Measurements from ENCODE around the gene FCHO2.

The FCHO2 gene

GRCh38 chr5:72949481-72949880 lies 6.4 kb upstream of the FCHO2 start:
- H3K9ac ChIP-seq (ENCODE audit: low read length): no peak overlapping the region
- no peaks in the 10 kb centered on the region for H3K79me2 ChIP-seq (ENCODE audit: insufficient read depth, low read length)
- no peaks in the 10 kb centered on the region for H3K27me3 ChIP-seq (ENCODE audit: insufficient read depth, low read length)
- H3K9me2 ChIP-seq (ENCODE audit: low read depth, low read length): no peaks in the 10 kb centered on the region
- H3K36me3 ChIP-seq (ENCODE audit: insufficient read depth, low read length): no peaks in the 10 kb centered on the region
- H3K4me2 ChIP-seq (ENCODE audit: low read length): no peak overlapping the region
- TF ChIP-seq, protein P1, sequence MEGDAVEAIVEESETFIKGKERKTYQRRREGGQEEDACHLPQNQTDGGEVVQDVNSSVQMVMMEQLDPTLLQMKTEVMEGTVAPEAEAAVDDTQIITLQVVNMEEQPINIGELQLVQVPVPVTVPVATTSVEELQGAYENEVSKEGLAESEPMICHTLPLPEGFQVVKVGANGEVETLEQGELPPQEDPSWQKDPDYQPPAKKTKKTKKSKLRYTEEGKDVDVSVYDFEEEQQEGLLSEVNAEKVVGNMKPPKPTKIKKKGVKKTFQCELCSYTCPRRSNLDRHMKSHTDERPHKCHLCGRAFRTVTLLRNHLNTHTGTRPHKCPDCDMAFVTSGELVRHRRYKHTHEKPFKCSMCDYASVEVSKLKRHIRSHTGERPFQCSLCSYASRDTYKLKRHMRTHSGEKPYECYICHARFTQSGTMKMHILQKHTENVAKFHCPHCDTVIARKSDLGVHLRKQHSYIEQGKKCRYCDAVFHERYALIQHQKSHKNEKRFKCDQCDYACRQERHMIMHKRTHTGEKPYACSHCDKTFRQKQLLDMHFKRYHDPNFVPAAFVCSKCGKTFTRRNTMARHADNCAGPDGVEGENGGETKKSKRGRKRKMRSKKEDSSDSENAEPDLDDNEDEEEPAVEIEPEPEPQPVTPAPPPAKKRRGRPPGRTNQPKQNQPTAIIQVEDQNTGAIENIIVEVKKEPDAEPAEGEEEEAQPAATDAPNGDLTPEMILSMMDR (IDR thresholded peaks at IDR 0.05; ENCODE audit: low read length): no peak
- no peak for TF ChIP-seq EZH2 (IDR thresholded peaks at IDR 0.05; ENCODE audit: borderline replicate concordance, low read length)
- H3K27ac ChIP-seq (ENCODE audit: low read depth, low read length, poor library complexity, severe bottlenecking): no peak overlapping the region
- no peaks in the 10 kb centered on the region for H3K9me3 ChIP-seq (ENCODE audit: low read length)
- H4K20me1 ChIP-seq (ENCODE audit: insufficient read depth, low read length): no peaks in the 10 kb centered on the region
- no peaks in the 10 kb centered on the region for H3F3A ChIP-seq (ENCODE audit: insufficient read depth, low read length)
- H2AFZ ChIP-seq (ENCODE audit: low read length): no peak overlapping the region
- H3K4me3 ChIP-seq (ENCODE audit: low read depth, low read length, poor library complexity, severe bottlenecking): no peak overlapping the region
- H3K4me1 ChIP-seq (ENCODE audit: insufficient read depth, low read length, severe bottlenecking): peaks cover 6% of the 10 kb centered on the region

DNA sequence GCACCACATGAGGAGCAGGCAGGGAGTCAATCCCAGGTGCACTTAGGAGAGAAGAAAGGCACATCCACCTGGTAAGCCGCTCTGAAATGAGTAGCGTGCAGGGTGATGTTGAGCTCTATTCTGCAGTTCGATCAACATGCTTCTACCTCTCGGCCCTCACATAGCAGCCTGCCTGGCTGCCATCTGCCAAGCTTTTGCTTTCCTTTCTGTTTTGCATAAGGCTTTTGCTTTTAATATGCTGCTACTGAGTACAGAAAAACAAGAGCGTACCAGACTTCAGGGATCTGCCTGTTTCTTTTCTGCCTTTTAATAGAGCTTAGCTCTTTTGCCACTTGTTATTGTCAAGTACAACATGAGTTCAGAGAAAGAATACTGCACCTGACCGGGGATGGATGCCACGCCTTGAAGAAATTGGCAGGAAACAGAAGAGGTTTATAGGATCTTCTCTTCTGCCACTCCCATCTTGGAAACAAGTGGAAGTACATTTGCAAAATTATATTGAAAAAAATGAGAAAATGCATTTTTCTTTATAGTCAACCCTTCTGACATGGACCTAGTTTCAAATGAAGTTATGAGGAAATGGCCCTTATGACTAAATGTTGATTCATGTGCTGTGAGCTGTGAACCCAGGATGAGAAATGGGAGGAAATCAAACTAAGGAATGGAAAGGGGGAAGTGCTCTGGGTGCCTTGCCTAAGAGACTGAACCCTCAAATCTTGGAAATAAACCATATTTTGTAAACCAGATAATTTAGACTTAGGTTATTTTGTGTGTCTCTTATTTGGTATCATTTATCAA lies 4.0 kb upstream of the FCHO2 start:
- Histone ChIP-seq H3K9me3 (ENCODE audit: low read length) (no peaks in the 10 kb centered on the region), H3K27me3 (ENCODE audit: insufficient read depth, low read length) (no peaks in the 10 kb centered on the region), H4K20me1 (ENCODE audit: insufficient read depth, low read length) (no peaks in the 10 kb centered on the region), H3K4me2 (ENCODE audit: low read length) (no peak overlapping the region), H3K4me1 (ENCODE audit: insufficient read depth, low read length, severe bottlenecking) (peaks cover 18% of the 10 kb centered on the region), H3K36me3 (ENCODE audit: insufficient read depth, low read length) (no peaks in the 10 kb centered on the region), H3K27ac (ENCODE audit: low read depth, low read length, poor library complexity, severe bottlenecking) (no peak overlapping the region), H3K9ac (ENCODE audit: low read length) (no peak overlapping the region), H3F3A (ENCODE audit: insufficient read depth, low read length) (no peaks in the 10 kb centered on the region), H3K4me3 (ENCODE audit: low read depth, low read length, poor library complexity, severe bottlenecking) (no peak overlapping the region), H3K9me2 (ENCODE audit: low read depth, low read length) (no peaks in the 10 kb centered on the region), H2AFZ (ENCODE audit: low read length) (no peak overlapping the region), H3K79me2 (ENCODE audit: insufficient read depth, low read length) (peaks cover 1% of the 10 kb centered on the region; the same call in 1 of the 2 replicates)
- no peak for TF ChIP-seq EZH2 (IDR thresholded peaks at IDR 0.05; ENCODE audit: borderline replicate concordance, low read length)
- TF ChIP-seq, protein P1 (IDR thresholded peaks at IDR 0.05; ENCODE audit: low read length): no peak

GRCh38 chr5:72954389-72954788 lies 1.5 kb upstream of the FCHO2 start:
- H3K79me2 ChIP-seq (ENCODE audit: insufficient read depth, low read length): peaks cover 3% of the 10 kb centered on the region; the same call in 1 of the 2 replicates
- no peaks in the 10 kb centered on the region for H3K9me2 ChIP-seq (ENCODE audit: low read depth, low read length)
- H3K27ac ChIP-seq (ENCODE audit: low read depth, low read length, poor library complexity, severe bottlenecking): no peak overlapping the region
- no peaks in the 10 kb centered on the region for H3F3A ChIP-seq (ENCODE audit: insufficient read depth, low read length)
- peaks cover 6% of the 10 kb centered on the region; the same call in 1 of the 2 replicates for H3K9me3 ChIP-seq (ENCODE audit: low read length)
- H2AFZ ChIP-seq (ENCODE audit: low read length): no peak overlapping the region
- TF ChIP-seq EZH2 (IDR thresholded peaks at IDR 0.05; ENCODE audit: borderline replicate concordance, low read length): no peak
- TF ChIP-seq, protein P1 (IDR thresholded peaks at IDR 0.05; ENCODE audit: low read length): no peak
- H3K4me2 ChIP-seq (ENCODE audit: low read length): no peak overlapping the region
- no peak overlapping the region for H3K9ac ChIP-seq (ENCODE audit: low read length)
- H3K4me1 ChIP-seq (ENCODE audit: insufficient read depth, low read length, severe bottlenecking): peaks cover 24% of the 10 kb centered on the region
- H3K36me3 ChIP-seq (ENCODE audit: insufficient read depth, low read length): no peaks in the 10 kb centered on the region; the same call in 1 of the 2 replicates
- no peaks in the 10 kb centered on the region for H4K20me1 ChIP-seq (ENCODE audit: insufficient read depth, low read length)
- no peaks in the 10 kb centered on the region for H3K27me3 ChIP-seq (ENCODE audit: insufficient read depth, low read length)
- no peak overlapping the region for H3K4me3 ChIP-seq (ENCODE audit: low read depth, low read length, poor library complexity, severe bottlenecking)
